ENCODE data around the gene ATP2B2. TPM values are rescaled to one million over a fixed set of nuclear protein-coding genes. Genes with fewer than 3 reads are reported as not detected.

Gene ATP2B2
- total and polyA plus RNA-seq, 2 experiments from 2014 or later, result 0.66 to 1.8 TPM

DNA sequence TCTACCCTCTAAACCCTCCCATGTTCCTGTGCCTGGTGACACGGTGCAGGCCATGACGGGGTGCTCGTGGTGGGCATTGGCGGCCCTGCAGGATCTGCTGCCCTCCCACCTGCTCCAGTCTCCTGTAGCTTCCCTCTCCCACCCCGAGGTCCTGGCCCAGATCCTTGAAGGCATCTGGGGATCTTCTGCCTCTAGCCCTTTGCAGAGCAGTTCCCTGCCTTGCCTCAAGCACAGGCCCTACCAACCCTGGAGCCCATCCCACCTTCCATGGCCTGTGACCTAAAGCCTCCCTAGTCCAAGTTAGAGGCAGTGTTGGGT lies 157.0 kb downstream of the ATP2B2 start:
- Histone ChIP-seq H3K79me2 (no peaks in the 10 kb centered on the region), H4K20me1 (ENCODE audit: insufficient read depth, poor library complexity, severe bottlenecking) (no peaks in the 10 kb centered on the region), H3K27me3 (no peaks in the 10 kb centered on the region), H3K9me3 (ENCODE audit: low read depth) (no peaks in the 10 kb centered on the region), H3K4me2 (no peak overlapping the region), H3K9me2 (replicated peaks; ENCODE audit: insufficient read depth) (no peaks in the 10 kb centered on the region), H3K36me3 (replicated peaks; ENCODE audit: insufficient read depth, low read depth) (no peaks in the 10 kb centered on the region), H3K4me1 (ENCODE audit: insufficient read depth) (no peaks in the 10 kb centered on the region), H3K27ac (no peak overlapping the region), H3K4me3 (no peak overlapping the region), H2AFZ (no peak overlapping the region)
- TF ChIP-seq EZH2phosphoT487 (IDR thresholded peaks at IDR 0.05; ENCODE audit: low read depth, severe bottlenecking, unreplicated experiment), result no peak
- no peak for TF ChIP-seq EZH2 (IDR thresholded peaks at IDR 0.05; ENCODE audit: borderline replicate concordance)
- TF ChIP-seq, protein P1, sequence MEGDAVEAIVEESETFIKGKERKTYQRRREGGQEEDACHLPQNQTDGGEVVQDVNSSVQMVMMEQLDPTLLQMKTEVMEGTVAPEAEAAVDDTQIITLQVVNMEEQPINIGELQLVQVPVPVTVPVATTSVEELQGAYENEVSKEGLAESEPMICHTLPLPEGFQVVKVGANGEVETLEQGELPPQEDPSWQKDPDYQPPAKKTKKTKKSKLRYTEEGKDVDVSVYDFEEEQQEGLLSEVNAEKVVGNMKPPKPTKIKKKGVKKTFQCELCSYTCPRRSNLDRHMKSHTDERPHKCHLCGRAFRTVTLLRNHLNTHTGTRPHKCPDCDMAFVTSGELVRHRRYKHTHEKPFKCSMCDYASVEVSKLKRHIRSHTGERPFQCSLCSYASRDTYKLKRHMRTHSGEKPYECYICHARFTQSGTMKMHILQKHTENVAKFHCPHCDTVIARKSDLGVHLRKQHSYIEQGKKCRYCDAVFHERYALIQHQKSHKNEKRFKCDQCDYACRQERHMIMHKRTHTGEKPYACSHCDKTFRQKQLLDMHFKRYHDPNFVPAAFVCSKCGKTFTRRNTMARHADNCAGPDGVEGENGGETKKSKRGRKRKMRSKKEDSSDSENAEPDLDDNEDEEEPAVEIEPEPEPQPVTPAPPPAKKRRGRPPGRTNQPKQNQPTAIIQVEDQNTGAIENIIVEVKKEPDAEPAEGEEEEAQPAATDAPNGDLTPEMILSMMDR (IDR thresholded peaks at IDR 0.05; ENCODE audit: poor library complexity), result no peak
- DNase-seq (ENCODE audit: low spot score), result no peak
- 85% methylated on average over 5 of the region's 5 CpGs for WGBS (ENCODE audit: low lambda C conversion rate, missing lambda C conversion rate)

DNA sequence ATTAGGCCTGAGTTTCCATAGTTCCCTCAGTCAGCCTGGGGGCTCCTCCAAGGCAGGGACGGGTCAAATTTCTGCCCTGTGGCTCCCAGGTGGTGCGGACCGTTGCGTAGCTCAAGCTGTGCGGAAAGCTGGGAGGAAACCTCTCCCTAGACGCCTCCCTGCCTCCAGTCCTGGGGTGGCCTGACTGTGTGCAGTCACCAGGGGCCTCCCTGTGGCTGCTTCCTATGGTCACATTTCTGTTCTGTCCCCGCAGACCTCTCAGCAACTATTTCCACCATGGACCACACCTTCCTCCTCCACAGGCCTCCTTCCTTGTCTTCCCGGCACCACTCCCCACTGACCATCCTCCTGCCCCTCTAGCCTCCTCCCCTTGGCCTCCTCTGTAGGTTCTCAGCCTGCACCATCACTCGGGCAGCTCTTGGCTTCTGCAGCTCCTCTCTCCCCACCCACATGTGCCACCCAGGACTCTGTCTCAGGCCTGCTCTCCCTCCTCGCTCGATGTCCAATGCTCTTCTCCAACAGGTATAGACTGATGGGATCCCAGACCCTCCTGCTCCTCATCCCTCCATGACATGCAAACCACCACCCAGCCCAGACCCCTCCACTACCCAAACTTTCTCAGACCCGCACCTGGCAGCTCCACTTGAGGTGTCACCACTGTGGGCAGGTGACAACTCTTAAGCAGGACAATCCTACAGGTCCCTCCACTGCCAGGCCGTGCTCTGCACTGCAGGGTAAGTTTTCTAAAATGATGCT lies 157.6 kb downstream of the ATP2B2 start:
- H3K27ac ChIP-seq, result no peak overlapping the region
- H3K9me3 ChIP-seq (ENCODE audit: low read depth), result no peaks in the 10 kb centered on the region
- no peak for DNase-seq (ENCODE audit: low spot score)
- H3K27me3 ChIP-seq, result no peaks in the 10 kb centered on the region
- TF ChIP-seq EZH2phosphoT487 (IDR thresholded peaks at IDR 0.05; ENCODE audit: low read depth, severe bottlenecking, unreplicated experiment) (no peak), EZH2 (IDR thresholded peaks at IDR 0.05; ENCODE audit: borderline replicate concordance) (no peak)
- TF ChIP-seq, protein P1 (IDR thresholded peaks at IDR 0.05; ENCODE audit: poor library complexity), result no peak
- no peaks in the 10 kb centered on the region for H3K4me1 ChIP-seq (ENCODE audit: insufficient read depth)
- no peak overlapping the region for H2AFZ ChIP-seq
- H4K20me1 ChIP-seq (ENCODE audit: insufficient read depth, poor library complexity, severe bottlenecking), result no peaks in the 10 kb centered on the region
- H3K4me2 ChIP-seq, result no peak overlapping the region
- H3K36me3 ChIP-seq (replicated peaks; ENCODE audit: insufficient read depth, low read depth), result no peaks in the 10 kb centered on the region
- H3K9me2 ChIP-seq (replicated peaks; ENCODE audit: insufficient read depth), result no peaks in the 10 kb centered on the region
- WGBS (ENCODE audit: low lambda C conversion rate, missing lambda C conversion rate), result 86% methylated on average over 13 of the region's 13 CpGs
- no peaks in the 10 kb centered on the region for H3K79me2 ChIP-seq
- H3K4me3 ChIP-seq, result no peak overlapping the region

GRCh38 chr3:10345911-10346310 lies 159.5 kb downstream of the ATP2B2 start:
- Histone ChIP-seq H2AFZ (no peak overlapping the region), H3K79me2 (no peaks in the 10 kb centered on the region), H3K4me1 (ENCODE audit: insufficient read depth) (no peaks in the 10 kb centered on the region), H3K4me2 (no peak overlapping the region), H3K27me3 (no peaks in the 10 kb centered on the region), H3K4me3 (no peak overlapping the region), H3K9me3 (ENCODE audit: low read depth) (no peaks in the 10 kb centered on the region), H4K20me1 (ENCODE audit: insufficient read depth, poor library complexity, severe bottlenecking) (no peaks in the 10 kb centered on the region), H3K27ac (no peak overlapping the region), H3K9me2 (replicated peaks; ENCODE audit: insufficient read depth) (no peaks in the 10 kb centered on the region), H3K36me3 (replicated peaks; ENCODE audit: insufficient read depth, low read depth) (no peaks in the 10 kb centered on the region)
- no peak for DNase-seq (ENCODE audit: low spot score)
- 95% methylated on average over 12 of the region's 15 CpGs for WGBS (ENCODE audit: low lambda C conversion rate, missing lambda C conversion rate)
- TF ChIP-seq, protein P1 (IDR thresholded peaks at IDR 0.05; ENCODE audit: poor library complexity), result no peak
